Neuronal stem cell (in vitro differentiated cells): Measurements from ENCODE around the gene ATE1.

Experiments
- DNase-seq: peaks from one replicate; pipeline ENCODE4 v3.0.0-alpha.2; 2013; ENCODE audit warnings: low spot score
- H2AFZ ChIP-seq: one replicate; pipeline ENCODE4 v1.6.1; 2013; ENCODE audit warnings: mild to moderate bottlenecking, low read length, inconsistent platforms
- H2AK5ac ChIP-seq: 2 replicates; pipeline ENCODE4 v1.6.1; 2013; ENCODE audit warnings: low read depth, mild to moderate bottlenecking, inconsistent platforms, low read length, moderate library complexity, mixed read lengths
- H2BK120ac ChIP-seq: 2 replicates; pipeline ENCODE4 v1.6.1; 2013; ENCODE audit warnings: low read depth, mild to moderate bottlenecking, inconsistent platforms, low read length, moderate library complexity, mixed read lengths
- H2BK12ac ChIP-seq: one replicate; pipeline ENCODE4 v1.6.1; 2013; ENCODE audit warnings: low read length, inconsistent platforms
- H2BK15ac ChIP-seq: 2 replicates; pipeline ENCODE4 v1.6.1; 2013; ENCODE audit warnings: mild to moderate bottlenecking, low read length, inconsistent platforms, mixed read lengths
- H2BK5ac ChIP-seq: one replicate; pipeline ENCODE4 v1.6.1; 2013; ENCODE audit warnings: inconsistent platforms, mild to moderate bottlenecking, low read length, moderate library complexity
- H3K14ac ChIP-seq: one replicate; pipeline ENCODE4 v1.6.1; 2013; ENCODE audit warnings: low read length, inconsistent platforms
- H3K18ac ChIP-seq: 2 replicates; pipeline ENCODE4 v1.6.1; 2013; ENCODE audit warnings: low read length, inconsistent platforms
- H3K23ac ChIP-seq: 2 replicates; pipeline ENCODE4 v1.6.1; 2013; ENCODE audit warnings: low read depth, mild to moderate bottlenecking, mixed read lengths, low read length, inconsistent platforms; ENCODE audit not compliant: poor library complexity
- H3K27ac ChIP-seq: replicated peaks from 3 replicates; pipeline ENCODE4 v1.5.1; 2013; ENCODE audit warnings: low read length, inconsistent platforms
- H3K27me3 ChIP-seq, 3 experiments: 2 replicates each; pipeline ENCODE4 v1.6.1; 2013; ENCODE audit warnings: low read length in 3 of 3, mild to moderate bottlenecking in 2 of 3, inconsistent platforms in 1 of 3, low read depth in 1 of 3, mixed read lengths in 1 of 3, moderate library complexity in 1 of 3; ENCODE audit not compliant: control insufficient read depth in 3 of 3, insufficient read depth in 3 of 3
- H3K36me3 ChIP-seq, 2 donors: replicated peaks in 1 of 2; 2 replicates each; pipeline ENCODE4 v1.6.1; 2013; ENCODE audit warnings: low read length in 2 of 2; ENCODE audit not compliant: control insufficient read depth in 2 of 2, insufficient read depth in 2 of 2
- H3K4ac ChIP-seq: 2 replicates; pipeline ENCODE4 v1.6.1; 2013; ENCODE audit warnings: inconsistent platforms, mild to moderate bottlenecking, low read length, moderate library complexity
- H3K4me1 ChIP-seq, 2 donors: 1 replicate in 1 of 2; 2 replicates in 1 of 2; pipeline ENCODE4 v1.6.1; 2013; ENCODE audit warnings: low read length in 2 of 2, low read depth in 1 of 2; ENCODE audit not compliant: control insufficient read depth in 2 of 2, insufficient read depth in 1 of 2
- H3K4me2 ChIP-seq: one replicate; pipeline ENCODE4 v1.6.1; 2013; ENCODE audit warnings: mild to moderate bottlenecking, low read length, inconsistent platforms; ENCODE audit not compliant: insufficient read depth, poor library complexity, severe bottlenecking
- H3K4me3 ChIP-seq, 2 donors: 2 replicates each; pipeline ENCODE4 v1.5.1; 2013; ENCODE audit warnings: low read length in 2 of 2, mild to moderate bottlenecking in 2 of 2, inconsistent platforms in 1 of 2, moderate library complexity in 1 of 2
- H3K79me1 ChIP-seq: one replicate; pipeline ENCODE4 v1.6.1; 2013; ENCODE audit warnings: low read depth, mild to moderate bottlenecking, inconsistent platforms, low read length, moderate library complexity
- H3K9ac ChIP-seq: one replicate; pipeline ENCODE4 v1.6.1; 2013; ENCODE audit warnings: mild to moderate bottlenecking, low read depth, low read length, inconsistent platforms; ENCODE audit not compliant: poor library complexity
- H3K9me3 ChIP-seq, 2 donors: replicated peaks in 1 of 2; 2 replicates each; pipeline versions ENCODE3 to v1.6.1; 2013; ENCODE audit warnings: low read length in 2 of 2, mild to moderate bottlenecking in 2 of 2, inconsistent platforms in 1 of 2, low read depth in 1 of 2, mixed read lengths in 1 of 2, moderate library complexity in 1 of 2; ENCODE audit not compliant: control insufficient read depth in 2 of 2, insufficient read depth in 1 of 2
- H4K8ac ChIP-seq: one replicate; pipeline ENCODE4 v1.6.1; 2013; ENCODE audit warnings: low read depth, mild to moderate bottlenecking, inconsistent platforms, low read length, moderate library complexity
- H4K91ac ChIP-seq: one replicate; pipeline ENCODE4 v1.6.1; 2013; ENCODE audit warnings: low read length, low read depth, mild to moderate bottlenecking, inconsistent platforms; ENCODE audit not compliant: poor library complexity
- whole genome bisulfite sequencing, 2 donors: extraction: QIAGEN DNeasy Blood & Tissue Kit; methylation state at CpG; one replicate each; pipeline ENCODE4 v1.1.7; 2013; ENCODE audit warnings: missing lambda C conversion rate in 2 of 2, mixed read lengths in 1 of 2; ENCODE audit not compliant: insufficient read length in 2 of 2, insufficient replicate concordance in 1 of 2; ENCODE audit errors: extremely low coverage in 2 of 2; 5-methylcytosine and 5-hydroxymethylcytosine counted together

ATE1 gene

GRCh38 chr10:121781101-121781500 is 146.7 kb downstream of the ATE1 start:
- H3K14ac ChIP-seq = no peak overlapping the region
- no peak overlapping the region for H3K4me3 ChIP-seq
- no peak overlapping the region for H3K4me2 ChIP-seq
- no peaks in the 10 kb centered on the region for H3K9me3 ChIP-seq
- H3K4me1 ChIP-seq = no peaks in the 10 kb centered on the region
- no peak for DNase-seq
- no peak overlapping the region for H3K23ac ChIP-seq
- no peak overlapping the region for H2BK120ac ChIP-seq
- no peak overlapping the region for H3K4ac ChIP-seq
- no peak overlapping the region for H2AK5ac ChIP-seq
- no peak overlapping the region for H2BK15ac ChIP-seq
- H3K36me3 ChIP-seq = peaks cover 0 to 3% of the 10 kb centered on the region in 2 donors
- H2BK12ac ChIP-seq = no peak overlapping the region
- no peaks in the 10 kb centered on the region for H3K27me3 ChIP-seq
- H3K18ac ChIP-seq = no peak overlapping the region
- H3K9ac ChIP-seq = no peak overlapping the region
- H4K8ac ChIP-seq = no peak overlapping the region
- no peak overlapping the region for H3K27ac ChIP-seq
- H2BK5ac ChIP-seq = no peak overlapping the region
- no peak overlapping the region for H4K91ac ChIP-seq
- no peak overlapping the region for H2AFZ ChIP-seq
- no CpG with 5 or more reads among the region's 4 CpGs for WGBS, 2 donors
- H3K79me1 ChIP-seq = no peaks in the 10 kb centered on the region

GRCh38 chr10:121774813-121775212 is 153.0 kb downstream of the ATE1 start:
- Histone ChIP-seq H2BK12ac (no peak overlapping the region), H4K8ac (no peak overlapping the region), H3K4me2 (no peak overlapping the region), H2BK5ac (no peak overlapping the region), H3K27me3 (no peaks in the 10 kb centered on the region), H3K4me3 (no peak overlapping the region), H2AK5ac (no peak overlapping the region), H2AFZ (no peak overlapping the region), H3K18ac (no peak overlapping the region), H2BK120ac (no peak overlapping the region), H3K9me3 (no peaks in the 10 kb centered on the region), H2BK15ac (no peak overlapping the region), H3K4ac (no peak overlapping the region), H3K9ac (no peak overlapping the region), H3K4me1 (peaks cover 2 to 3% of the 10 kb centered on the region in 2 donors), H3K36me3 (no peaks in the 10 kb centered on the region), H3K23ac (no peak overlapping the region), H3K14ac (no peak overlapping the region), H3K79me1 (no peaks in the 10 kb centered on the region), H4K91ac (no peak overlapping the region), H3K27ac (no peak overlapping the region)
- no peak for DNase-seq
- no CpG with 5 or more reads among the region's 2 CpGs for WGBS, 2 donors

GRCh38 chr10:121774404-121774803 is 153.4 kb downstream of the ATE1 start:
- Histone ChIP-seq H3K4me1 (peaks cover 2 to 3% of the 10 kb centered on the region in 2 donors), H2BK120ac (no peak overlapping the region), H3K9me3 (no peaks in the 10 kb centered on the region), H3K4me2 (no peak overlapping the region), H2BK5ac (no peak overlapping the region), H2AK5ac (no peak overlapping the region), H3K79me1 (no peaks in the 10 kb centered on the region), H3K18ac (no peak overlapping the region), H3K23ac (no peak overlapping the region), H2BK15ac (no peak overlapping the region), H3K4me3 (no peak overlapping the region), H4K8ac (no peak overlapping the region), H2AFZ (no peak overlapping the region), H3K4ac (no peak overlapping the region), H3K36me3 (no peaks in the 10 kb centered on the region), H3K14ac (no peak overlapping the region), H4K91ac (no peak overlapping the region), H3K27ac (no peak overlapping the region), H2BK12ac (no peak overlapping the region), H3K27me3 (no peaks in the 10 kb centered on the region), H3K9ac (no peak overlapping the region)
- WGBS, 2 donors = no CpG with 5 or more reads among the region's 3 CpGs
- DNase-seq = no peak

DNA sequence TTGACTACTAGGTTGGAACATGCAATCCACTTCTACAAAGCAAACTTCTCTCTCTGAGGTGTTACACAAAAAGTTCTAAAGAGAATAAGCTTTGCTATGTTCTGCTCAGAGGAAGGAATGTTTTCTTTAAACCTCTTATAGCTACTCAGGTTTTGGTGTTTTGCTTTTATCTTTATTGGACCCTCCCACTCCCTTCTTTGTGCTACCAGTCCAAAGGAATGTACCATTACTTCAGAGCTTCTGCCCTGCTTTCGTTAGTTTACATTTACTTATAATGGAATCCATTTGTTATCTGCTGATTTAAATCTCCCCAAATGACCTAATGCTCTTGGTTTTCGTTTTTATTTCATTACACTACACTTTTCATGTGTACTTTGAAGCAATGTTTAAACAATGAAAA is 154.9 kb downstream of the ATE1 start:
- Histone ChIP-seq H2AFZ (no peak overlapping the region), H4K8ac (no peak overlapping the region), H4K91ac (no peak overlapping the region), H3K4me3 (no peak overlapping the region), H3K4me1 (peaks cover 2 to 3% of the 10 kb centered on the region in 2 donors), H2BK12ac (no peak overlapping the region), H3K23ac (no peak overlapping the region), H3K79me1 (no peaks in the 10 kb centered on the region), H3K4me2 (no peak overlapping the region), H3K27me3 (no peaks in the 10 kb centered on the region), H3K27ac (no peak overlapping the region), H2BK5ac (no peak overlapping the region), H2BK15ac (no peak overlapping the region), H3K14ac (no peak overlapping the region), H2AK5ac (no peak overlapping the region), H3K9me3 (peaks cover 0 to 4% of the 10 kb centered on the region in 2 donors), H3K9ac (no peak overlapping the region), H3K4ac (no peak overlapping the region), H3K18ac (no peak overlapping the region), H2BK120ac (no peak overlapping the region), H3K36me3 (no peaks in the 10 kb centered on the region)
- DNase-seq = no peak
- no CpG with 5 or more reads among the region's 2 CpGs for WGBS, 2 donors
